ENCODE data around the gene LHFPL5. TPM values are rescaled to one million over a fixed set of nuclear protein-coding genes. Genes with fewer than 3 reads are reported as not detected.

The LHFPL5 gene
- total RNA-seq, 1 donor from 2014 or later: not detected

DNA sequence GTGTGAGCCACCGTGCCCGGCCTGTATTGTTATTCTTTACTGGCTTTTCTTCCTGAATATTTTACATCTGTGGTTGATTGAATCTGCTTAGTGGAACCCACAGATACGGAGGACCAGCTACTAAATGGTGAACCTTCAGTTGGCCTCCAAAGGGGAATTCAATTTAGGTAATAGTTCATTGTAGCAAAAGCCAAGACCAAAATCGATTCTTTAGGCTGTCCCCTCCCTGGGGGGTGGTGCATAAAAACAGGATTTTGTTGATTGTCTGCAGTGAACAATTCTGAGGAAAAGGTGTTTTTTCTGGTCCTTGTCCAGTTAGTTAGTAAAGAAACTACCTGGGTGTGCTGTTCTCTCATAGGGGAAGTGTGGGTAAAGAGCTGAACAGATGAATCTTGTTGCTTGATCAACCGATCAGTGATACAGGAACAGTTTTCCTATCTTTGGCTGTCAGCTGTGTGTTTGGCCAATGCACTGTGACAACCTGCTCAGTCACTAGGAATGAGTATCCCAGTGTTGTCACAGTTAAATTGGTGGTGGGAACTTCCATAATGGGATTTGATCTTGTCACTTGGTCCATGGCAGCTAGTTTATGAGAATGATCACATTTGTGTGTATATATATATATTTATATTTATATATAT lies 19.5 kb downstream of the LHFPL5 start:
- H3K36me3 ChIP-seq (ENCODE audit: control insufficient read depth, insufficient read depth, low read length): no peaks in the 10 kb centered on the region
- DNase-seq (ENCODE audit: low read depth) (no peak), FAIRE-seq (no peak)
- TF ChIP-seq, protein P1, sequence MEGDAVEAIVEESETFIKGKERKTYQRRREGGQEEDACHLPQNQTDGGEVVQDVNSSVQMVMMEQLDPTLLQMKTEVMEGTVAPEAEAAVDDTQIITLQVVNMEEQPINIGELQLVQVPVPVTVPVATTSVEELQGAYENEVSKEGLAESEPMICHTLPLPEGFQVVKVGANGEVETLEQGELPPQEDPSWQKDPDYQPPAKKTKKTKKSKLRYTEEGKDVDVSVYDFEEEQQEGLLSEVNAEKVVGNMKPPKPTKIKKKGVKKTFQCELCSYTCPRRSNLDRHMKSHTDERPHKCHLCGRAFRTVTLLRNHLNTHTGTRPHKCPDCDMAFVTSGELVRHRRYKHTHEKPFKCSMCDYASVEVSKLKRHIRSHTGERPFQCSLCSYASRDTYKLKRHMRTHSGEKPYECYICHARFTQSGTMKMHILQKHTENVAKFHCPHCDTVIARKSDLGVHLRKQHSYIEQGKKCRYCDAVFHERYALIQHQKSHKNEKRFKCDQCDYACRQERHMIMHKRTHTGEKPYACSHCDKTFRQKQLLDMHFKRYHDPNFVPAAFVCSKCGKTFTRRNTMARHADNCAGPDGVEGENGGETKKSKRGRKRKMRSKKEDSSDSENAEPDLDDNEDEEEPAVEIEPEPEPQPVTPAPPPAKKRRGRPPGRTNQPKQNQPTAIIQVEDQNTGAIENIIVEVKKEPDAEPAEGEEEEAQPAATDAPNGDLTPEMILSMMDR (IDR thresholded peaks at IDR 0.05; ENCODE audit: insufficient read depth, low read length, severe bottlenecking): no peak
- H3K27me3 ChIP-seq (ENCODE audit: control insufficient read depth, insufficient read depth, low read length): no peaks in the 10 kb centered on the region
- no peak overlapping the region for H3K4me3 ChIP-seq (ENCODE audit: low read depth, low read length)

DNA sequence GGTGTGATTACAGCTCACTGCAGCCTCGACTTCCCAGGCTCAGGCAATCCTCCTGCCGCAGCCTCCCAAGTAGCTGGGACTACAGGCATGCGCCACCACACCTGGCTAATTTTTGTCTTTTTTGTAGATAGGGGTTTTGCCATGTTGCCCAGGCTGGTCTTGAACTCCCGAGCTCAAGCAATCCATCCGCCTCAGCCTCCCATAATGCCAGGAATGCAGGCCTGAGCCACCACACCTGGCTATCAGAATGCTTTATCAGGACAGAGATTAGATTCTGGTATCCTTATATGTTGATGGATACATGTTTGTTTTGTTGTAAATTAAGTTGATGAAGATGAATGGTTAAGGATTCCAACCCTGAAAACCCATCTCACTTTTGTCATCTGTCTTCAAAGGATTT lies 24.2 kb downstream of the LHFPL5 start:
- no peak for DNase-seq (ENCODE audit: low read depth)
- TF ChIP-seq, protein P1 (IDR thresholded peaks at IDR 0.05; ENCODE audit: insufficient read depth, low read length, severe bottlenecking): no peak
- H3K36me3 ChIP-seq (ENCODE audit: control insufficient read depth, insufficient read depth, low read length): no peaks in the 10 kb centered on the region
- no peaks in the 10 kb centered on the region for H3K27me3 ChIP-seq (ENCODE audit: control insufficient read depth, insufficient read depth, low read length)
- FAIRE-seq: no peak
- no peak overlapping the region for H3K4me3 ChIP-seq (ENCODE audit: low read depth, low read length)

DNA sequence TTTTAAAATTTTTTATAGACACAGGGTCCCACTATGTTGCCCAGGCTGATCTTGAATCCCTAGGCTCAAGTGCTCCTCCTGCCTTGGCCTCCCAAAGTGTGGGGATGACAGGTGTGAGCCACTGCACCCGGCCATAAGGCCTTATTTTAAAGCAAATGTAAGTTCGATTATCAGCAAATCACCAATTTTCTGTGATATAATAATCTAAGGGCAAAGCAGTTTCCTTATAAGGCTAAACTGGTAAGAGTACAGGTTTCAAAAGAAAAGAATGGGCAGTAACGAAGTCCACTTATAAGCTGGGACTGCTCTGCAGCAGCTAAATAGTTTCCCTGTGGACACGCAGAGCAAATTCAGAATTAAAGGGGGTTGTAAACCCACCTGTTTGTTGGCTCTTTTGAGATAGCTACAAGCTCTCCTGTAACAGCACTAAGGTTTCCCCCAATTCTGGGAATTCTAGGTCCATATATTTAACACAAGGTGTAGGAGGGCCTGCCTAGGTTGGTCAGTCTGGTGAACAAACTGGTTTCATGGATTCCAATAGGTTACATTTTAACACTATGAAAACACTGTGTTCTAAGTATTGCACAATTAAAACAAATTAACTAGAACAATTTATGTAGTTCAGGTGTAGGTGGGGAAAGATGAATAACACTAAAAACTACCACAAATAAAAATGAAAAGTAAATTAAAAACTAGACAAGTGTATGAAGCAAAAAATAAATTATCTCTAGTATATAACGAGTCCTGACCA lies 26.3 kb downstream of the LHFPL5 start:
- TF ChIP-seq, protein P1 (IDR thresholded peaks at IDR 0.05; ENCODE audit: insufficient read depth, low read length, severe bottlenecking): no peak
- no peak for FAIRE-seq
- no peaks in the 10 kb centered on the region for H3K27me3 ChIP-seq (ENCODE audit: control insufficient read depth, insufficient read depth, low read length)
- DNase-seq (ENCODE audit: low read depth): no peak
- H3K36me3 ChIP-seq (ENCODE audit: control insufficient read depth, insufficient read depth, low read length): peaks cover 4% of the 10 kb centered on the region
- H3K4me3 ChIP-seq (ENCODE audit: low read depth, low read length): no peak overlapping the region

DNA sequence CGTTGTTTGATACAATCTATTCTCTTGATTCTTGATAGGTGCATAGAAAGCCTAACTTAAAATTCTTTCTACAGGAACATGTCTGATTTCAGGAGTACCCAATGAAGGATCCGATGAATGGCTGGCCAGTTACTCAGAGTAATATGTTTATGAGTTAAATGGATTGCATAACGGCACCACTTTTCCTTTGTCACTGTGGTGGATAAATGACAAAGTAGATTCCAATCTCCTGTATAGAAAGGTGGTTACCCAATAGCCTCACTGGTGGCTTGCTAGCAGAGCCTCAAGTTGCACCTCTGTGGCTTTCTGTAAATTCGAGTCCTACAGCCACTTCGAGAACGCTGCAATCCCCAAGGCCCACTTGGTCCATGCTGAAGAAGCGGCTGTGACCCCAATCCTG lies 28.4 kb downstream of the LHFPL5 start:
- FAIRE-seq (no peak), DNase-seq (ENCODE audit: low read depth) (peak; percentile 22)
- TF ChIP-seq, protein P1 (IDR thresholded peaks at IDR 0.05; ENCODE audit: insufficient read depth, low read length, severe bottlenecking): no peak
- H3K27me3 ChIP-seq (ENCODE audit: control insufficient read depth, insufficient read depth, low read length): no peaks in the 10 kb centered on the region
- H3K36me3 ChIP-seq (ENCODE audit: control insufficient read depth, insufficient read depth, low read length): peaks cover 6% of the 10 kb centered on the region
- no peak overlapping the region for H3K4me3 ChIP-seq (ENCODE audit: low read depth, low read length)

DNA sequence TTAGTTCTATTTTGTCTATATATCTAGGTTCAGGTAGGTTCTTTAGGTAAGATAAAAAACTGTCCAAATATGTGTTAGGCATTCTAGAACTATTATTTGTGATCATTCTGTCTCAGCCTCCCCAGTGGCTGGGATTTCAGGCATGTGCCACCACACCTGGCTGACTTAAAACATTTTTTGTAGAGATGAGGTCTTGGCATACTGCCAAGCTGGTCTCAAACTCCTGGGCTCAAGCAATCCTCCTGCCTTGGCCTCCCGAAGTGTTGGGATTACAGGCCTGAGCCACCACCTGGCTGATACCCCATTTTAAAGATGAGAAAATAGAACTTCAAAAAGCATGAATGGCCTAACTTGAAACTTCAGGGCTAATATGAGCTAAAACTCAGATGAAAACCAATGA lies 33.9 kb downstream of the LHFPL5 start:
- no peak overlapping the region for H3K4me3 ChIP-seq (ENCODE audit: low read depth, low read length)
- peaks cover 7% of the 10 kb centered on the region for H3K36me3 ChIP-seq (ENCODE audit: control insufficient read depth, insufficient read depth, low read length)

More for the DNA sequence above, 33.9 kb downstream of the LHFPL5 start:
- TF ChIP-seq, protein P1 (IDR thresholded peaks at IDR 0.05; ENCODE audit: insufficient read depth, low read length, severe bottlenecking): no peak
- FAIRE-seq (no peak), DNase-seq (ENCODE audit: low read depth) (no peak)
- no peaks in the 10 kb centered on the region for H3K27me3 ChIP-seq (ENCODE audit: control insufficient read depth, insufficient read depth, low read length)
